ENCODE data around the gene LILRB5. TPM values are rescaled to one million over a fixed set of nuclear protein-coding genes. Genes with fewer than 3 reads are reported as not detected.

Gene LILRB5
- total and polyA plus RNA-seq, 9 of the 15 experiments (the other 6 are each of a cell fraction or from before 2014, with no cell fraction given), result not detected

DNA sequence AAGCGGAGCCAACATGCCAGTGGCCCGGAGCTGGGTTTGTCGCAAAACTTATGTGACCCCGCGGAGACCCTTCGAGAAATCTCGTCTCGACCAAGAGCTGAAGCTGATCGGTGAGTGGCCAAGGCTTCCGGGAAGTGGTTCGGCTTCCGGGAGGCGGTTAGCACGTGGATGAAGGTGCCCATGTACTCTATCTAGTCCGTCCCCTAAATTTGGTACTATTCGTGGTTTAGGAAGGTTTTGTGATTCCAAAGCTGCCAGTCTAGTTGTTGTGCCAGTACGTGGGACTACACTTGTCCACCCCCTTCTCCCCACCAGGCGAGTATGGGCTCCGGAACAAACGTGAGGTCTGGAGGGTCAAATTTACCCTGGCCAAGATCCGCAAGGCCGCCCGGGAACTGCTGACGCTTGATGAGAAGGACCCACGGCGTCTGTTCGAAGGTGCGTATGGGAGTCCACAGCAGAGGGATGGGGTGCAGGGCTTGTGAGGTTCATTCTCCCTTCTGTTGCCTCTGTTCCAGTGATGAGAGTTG lies 55.8 kb downstream of the LILRB5 start (continued):
- no peak for TF ChIP-seq ZNF609 (CRISPR knock-in tag; IDR thresholded peaks at IDR 0.05; ENCODE audit: borderline replicate concordance)
- no peak for TF ChIP-seq NUFIP1 (IDR thresholded peaks at IDR 0.05; ENCODE audit: partially characterized antibody)
- TF ChIP-seq TAF7 (tag; IDR thresholded peaks at IDR 0.05), result no peak
- TF ChIP-seq ZNF592 (IDR thresholded peaks at IDR 0.05), result peak; percentile 53; the same call in 1 of the 2 replicates
- no peak for TF ChIP-seq SAFB2 (IDR thresholded peaks at IDR 0.05; ENCODE audit: borderline replicate concordance, low read depth, low read length, severe bottlenecking)
- TF ChIP-seq TOE1 (IDR thresholded peaks at IDR 0.05; ENCODE audit: borderline replicate concordance), result no peak
- TF ChIP-seq TOE1 (CRISPR knock-in tag; IDR thresholded peaks at IDR 0.05; ENCODE audit: borderline replicate concordance, low read depth), result no peak
- peak; percentile 69 for TF ChIP-seq SNRNP70 (optimal IDR thresholded peaks at IDR 0.05; ENCODE audit: low read depth, low read length)
- no peak for TF ChIP-seq NONO (IDR thresholded peaks at IDR 0.05; ENCODE audit: low read depth in 2 of 2, low read length in 1 of 2)
- no peak for TF ChIP-seq ZZZ3 (IDR thresholded peaks at IDR 0.05)
- TF ChIP-seq RBM22 (IDR thresholded peaks at IDR 0.05; ENCODE audit: low read depth, low read length, poor library complexity, severe bottlenecking), result peak; percentile 76
- TF ChIP-seq CSDE1 (IDR thresholded peaks at IDR 0.05), result no peak
- no peak for TF ChIP-seq POU5F1 (IDR thresholded peaks at IDR 0.05; ENCODE audit: borderline replicate concordance, low read depth, low read length, partially characterized antibody)
- TF ChIP-seq ZNF766 (CRISPR knock-in tag; conservative IDR thresholded peaks at IDR 0.05), result peak; percentile 14; the same call in 1 of the 2 replicates
- TF ChIP-seq TRIM24 (IDR thresholded peaks at IDR 0.05), result no peak
- no peak for TF ChIP-seq E2F3 (CRISPR knock-in tag; IDR thresholded peaks at IDR 0.05)
- TF ChIP-seq KAT8 (IDR thresholded peaks at IDR 0.05; ENCODE audit: low read depth), result no peak
- no peak for TF ChIP-seq ZFX (CRISPR knock-in tag; IDR thresholded peaks at IDR 0.05)
